Thoracic aorta (tissue), 2 donors: Measurements from ENCODE around the gene A4GALT. TPM values are rescaled to one million over a fixed set of nuclear protein-coding genes. Genes with fewer than 3 reads are reported as not detected.
"Not testable (repeated sequence)": the region's sequence is repeated elsewhere in the genome, so short reads cannot be mapped to it uniquely, and the experiment has no call there.

Source experiments
- ATAC-seq: fragments of 150-250 bp; one replicate; pipeline ENCODE4 v1.8.0; 2017; ENCODE audit warnings: low read depth; ENCODE audit not compliant: insufficient number of reproducible peaks, low FRiP score
- DNase-seq: peaks from one replicate; pipeline ENCODE4 v3.0.0-alpha.2; 2020; ENCODE audit warnings: low spot score
- H3K27ac ChIP-seq, 2 donors: fragments of 200-600 bp; sonication (generic); 1 replicate in 1 of 2; 2 replicates in 1 of 2; pipeline ENCODE4 v1.5.1; 2016; ENCODE audit warnings: mild to moderate bottlenecking in 2 of 2, moderate library complexity in 2 of 2
- H3K27me3 ChIP-seq: fragments of 200-600 bp; sonication (generic); replicated peaks from 2 replicates; pipeline ENCODE4 v1.6.0; 2016; ENCODE audit warnings: mild to moderate bottlenecking; ENCODE audit not compliant: insufficient read depth
- H3K36me3 ChIP-seq: fragments of 200-600 bp; sonication (generic); one replicate; pipeline ENCODE4 v1.5.1; 2016
- H3K4me1 ChIP-seq, 2 donors: fragments of 200-600 bp; sonication (generic); 1 replicate in 1 of 2; 2 replicates in 1 of 2; pipeline versions ENCODE4 v1.5.1 to v1.6.0; 2016; ENCODE audit warnings: low read depth in 2 of 2, mild to moderate bottlenecking in 1 of 2; ENCODE audit not compliant: control insufficient read depth in 1 of 2
- H3K4me3 ChIP-seq: fragments of 200-600 bp; sonication (generic); 2 replicates; pipeline ENCODE4 v1.5.1; 2016; ENCODE audit warnings: mild to moderate bottlenecking
- H3K9me3 ChIP-seq: fragments of 200-600 bp; sonication (generic); 2 replicates; pipeline ENCODE4 v1.5.1; 2016
- total RNA-seq, 2 donors: library from RNA; depleted of rRNA; stranded (reverse); fragments of >200 nt; gene quantifications; one replicate each; pipeline versions ENCODE4 v1.1.0 to v1.2.3, GENCODE V29; 2016
- TF ChIP-seq, protein P1 (sequence below): fragments of 200-600 bp; sonication (generic); IDR thresholded peaks from one replicate; pipeline ENCODE4 v1.5.1; 2019; ENCODE audit warnings: antibody characterized with exemption

A4GALT gene
- total RNA-seq, 2 donors from 2014 or later, result 68.4 to 77.3 TPM

DNA sequence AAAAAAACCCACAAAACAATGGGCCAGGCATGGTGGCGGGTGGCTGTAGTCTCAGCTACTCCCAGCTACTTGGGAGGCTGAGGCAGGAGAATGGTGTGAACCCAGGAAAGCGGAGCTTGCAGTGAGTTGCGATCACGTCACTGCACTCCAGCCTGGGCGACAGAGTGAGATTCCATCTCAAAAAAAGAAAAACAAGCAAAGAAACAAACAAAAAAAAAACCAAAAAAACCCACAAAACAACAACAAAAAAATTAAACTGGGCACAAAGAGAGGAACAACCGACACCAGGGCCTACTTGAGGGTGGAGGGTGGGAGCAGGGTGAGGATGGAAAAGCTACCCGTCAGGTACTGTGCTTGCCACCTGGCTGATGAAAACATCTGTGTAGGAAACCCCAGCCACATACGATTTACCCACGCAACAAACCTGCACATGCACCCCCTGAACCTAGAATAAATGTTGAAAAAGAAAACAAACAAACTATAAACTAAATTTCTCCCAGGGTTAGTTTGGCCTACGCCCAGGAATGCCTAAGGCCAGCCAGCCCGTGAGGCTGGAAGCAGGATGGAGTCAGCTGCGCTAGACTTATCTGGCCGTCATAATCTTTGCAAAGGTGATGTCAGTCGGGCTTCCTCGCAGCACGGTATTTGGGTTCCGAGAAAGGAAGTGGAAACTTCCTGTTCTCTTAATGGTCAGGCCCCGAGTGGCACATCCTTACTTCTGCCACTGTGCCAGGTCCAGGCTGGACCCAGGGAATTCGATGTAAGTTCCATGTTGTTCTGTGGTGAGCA, 49.6 kb downstream of the A4GALT start:
- DNase-seq (no peak), ATAC-seq (no peak)
- TF ChIP-seq, protein P1, sequence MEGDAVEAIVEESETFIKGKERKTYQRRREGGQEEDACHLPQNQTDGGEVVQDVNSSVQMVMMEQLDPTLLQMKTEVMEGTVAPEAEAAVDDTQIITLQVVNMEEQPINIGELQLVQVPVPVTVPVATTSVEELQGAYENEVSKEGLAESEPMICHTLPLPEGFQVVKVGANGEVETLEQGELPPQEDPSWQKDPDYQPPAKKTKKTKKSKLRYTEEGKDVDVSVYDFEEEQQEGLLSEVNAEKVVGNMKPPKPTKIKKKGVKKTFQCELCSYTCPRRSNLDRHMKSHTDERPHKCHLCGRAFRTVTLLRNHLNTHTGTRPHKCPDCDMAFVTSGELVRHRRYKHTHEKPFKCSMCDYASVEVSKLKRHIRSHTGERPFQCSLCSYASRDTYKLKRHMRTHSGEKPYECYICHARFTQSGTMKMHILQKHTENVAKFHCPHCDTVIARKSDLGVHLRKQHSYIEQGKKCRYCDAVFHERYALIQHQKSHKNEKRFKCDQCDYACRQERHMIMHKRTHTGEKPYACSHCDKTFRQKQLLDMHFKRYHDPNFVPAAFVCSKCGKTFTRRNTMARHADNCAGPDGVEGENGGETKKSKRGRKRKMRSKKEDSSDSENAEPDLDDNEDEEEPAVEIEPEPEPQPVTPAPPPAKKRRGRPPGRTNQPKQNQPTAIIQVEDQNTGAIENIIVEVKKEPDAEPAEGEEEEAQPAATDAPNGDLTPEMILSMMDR, result no peak
- peaks cover 16 to 52% of the 10 kb centered on the region in 2 donors for H3K4me1 ChIP-seq
- no peaks in the 10 kb centered on the region for H3K9me3 ChIP-seq
- H3K27ac ChIP-seq, result peak overlapping the region; percentile 34 to 38
- H3K27me3 ChIP-seq, result no peaks in the 10 kb centered on the region
- no peak overlapping the region for H3K4me3 ChIP-seq
- no peaks in the 10 kb centered on the region for H3K36me3 ChIP-seq

DNA sequence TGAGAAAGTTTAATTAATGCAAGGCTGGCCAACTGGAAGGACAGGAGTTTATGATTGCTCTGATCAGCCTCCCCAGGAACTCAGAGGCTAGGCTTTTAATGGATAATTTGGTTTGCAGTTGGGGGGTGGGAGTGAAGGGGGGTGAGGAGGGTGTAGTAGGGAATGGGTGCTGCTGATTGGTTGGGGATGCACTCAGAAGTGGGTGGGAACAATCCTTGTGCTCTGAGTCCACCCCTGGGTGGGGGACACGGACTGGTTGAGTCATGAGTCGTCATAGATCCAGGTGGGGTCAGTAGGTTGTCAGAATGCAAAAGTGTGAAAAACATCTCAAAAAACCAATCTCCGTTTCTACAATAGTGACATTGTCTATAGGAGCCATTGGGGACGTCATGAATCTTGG, 50.6 kb downstream of the A4GALT start:
- ATAC-seq (no peak), DNase-seq (no peak)
- Histone ChIP-seq H3K27me3 (no peaks in the 10 kb centered on the region), H3K27ac (no peak overlapping the region), H3K4me1 (peaks cover 12 to 41% of the 10 kb centered on the region in 2 donors), H3K36me3 (no peaks in the 10 kb centered on the region), H3K4me3 (no peak overlapping the region), H3K9me3 (no peaks in the 10 kb centered on the region)
- TF ChIP-seq, protein P1, result no peak

DNA sequence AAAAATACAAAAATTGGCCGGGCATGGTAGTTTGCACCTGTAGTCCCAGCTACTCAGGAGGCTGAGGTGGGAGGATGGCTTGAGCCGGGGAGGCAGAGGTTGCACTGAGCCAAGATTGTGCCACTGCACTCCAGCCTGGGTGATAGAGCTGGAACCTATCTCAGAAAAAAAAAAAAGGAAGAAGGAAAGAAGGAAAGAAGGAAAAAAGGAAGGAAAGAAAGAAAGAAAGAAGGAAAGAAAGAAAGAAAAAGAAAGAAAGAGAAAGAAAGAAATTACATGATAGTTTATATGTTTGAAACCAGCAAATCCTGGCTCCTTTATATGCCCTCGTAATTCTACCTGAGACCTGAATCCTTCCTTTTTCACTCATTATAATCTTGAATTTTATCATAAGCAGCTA, 54.3 kb downstream of the A4GALT start:
- ATAC-seq, H3K9me3 ChIP-seq, H3K4me3 ChIP-seq, H3K27me3 ChIP-seq, H3K27ac ChIP-seq, DNase-seq, H3K36me3 ChIP-seq: not testable (repeated sequence)
- peaks cover 7 to 22% of the 10 kb centered on the region in 2 donors for H3K4me1 ChIP-seq

DNA sequence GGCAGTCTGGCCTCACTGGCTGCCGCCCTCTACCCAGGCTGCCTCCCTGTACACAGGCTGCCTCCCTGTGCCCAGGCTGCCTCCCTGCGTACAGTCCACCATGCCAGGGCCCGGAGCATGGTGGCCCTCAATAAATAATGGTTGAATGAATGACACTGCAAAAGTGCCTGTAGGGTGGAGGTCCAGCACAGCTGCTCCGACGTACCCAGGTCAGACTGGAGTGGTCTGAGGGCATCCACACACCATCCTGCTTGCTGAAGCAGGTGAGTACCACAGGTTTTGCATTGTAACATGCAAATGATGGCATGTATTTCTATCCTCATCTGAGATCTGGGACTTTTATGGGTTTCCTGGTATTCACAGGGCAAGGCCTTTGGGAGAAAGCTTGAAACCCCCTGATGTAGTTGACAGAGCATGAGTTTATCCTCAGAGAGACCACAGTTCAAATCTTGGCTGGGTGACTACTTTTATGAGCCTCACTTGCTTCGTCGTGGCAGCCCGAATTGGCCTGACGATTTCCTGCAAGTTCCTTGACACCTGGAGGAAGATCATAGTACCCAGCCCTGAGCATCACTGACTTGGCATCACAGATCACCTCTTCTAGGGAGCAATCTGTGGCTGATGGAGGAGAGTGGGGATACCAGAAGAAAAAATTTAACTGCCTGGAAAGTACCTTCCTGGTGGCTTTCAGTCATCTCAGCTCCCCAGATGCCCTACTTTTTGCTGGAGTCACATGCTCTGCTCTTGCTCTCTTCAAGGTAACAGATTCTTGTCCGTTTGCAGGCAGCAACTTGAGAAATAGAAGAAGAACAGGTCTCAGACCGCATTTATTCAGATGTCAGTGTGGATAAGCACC, 55.5 kb downstream of the A4GALT start:
- H3K27me3 ChIP-seq, result no peaks in the 10 kb centered on the region
- TF ChIP-seq, protein P1, result no peak
- H3K36me3 ChIP-seq, result no peaks in the 10 kb centered on the region
- H3K4me3 ChIP-seq, result no peak overlapping the region
- ATAC-seq (no peak), DNase-seq (no peak)
- H3K27ac ChIP-seq, result no peak overlapping the region
- no peaks in the 10 kb centered on the region for H3K9me3 ChIP-seq
- peaks cover 3 to 13% of the 10 kb centered on the region in 2 donors for H3K4me1 ChIP-seq

DNA sequence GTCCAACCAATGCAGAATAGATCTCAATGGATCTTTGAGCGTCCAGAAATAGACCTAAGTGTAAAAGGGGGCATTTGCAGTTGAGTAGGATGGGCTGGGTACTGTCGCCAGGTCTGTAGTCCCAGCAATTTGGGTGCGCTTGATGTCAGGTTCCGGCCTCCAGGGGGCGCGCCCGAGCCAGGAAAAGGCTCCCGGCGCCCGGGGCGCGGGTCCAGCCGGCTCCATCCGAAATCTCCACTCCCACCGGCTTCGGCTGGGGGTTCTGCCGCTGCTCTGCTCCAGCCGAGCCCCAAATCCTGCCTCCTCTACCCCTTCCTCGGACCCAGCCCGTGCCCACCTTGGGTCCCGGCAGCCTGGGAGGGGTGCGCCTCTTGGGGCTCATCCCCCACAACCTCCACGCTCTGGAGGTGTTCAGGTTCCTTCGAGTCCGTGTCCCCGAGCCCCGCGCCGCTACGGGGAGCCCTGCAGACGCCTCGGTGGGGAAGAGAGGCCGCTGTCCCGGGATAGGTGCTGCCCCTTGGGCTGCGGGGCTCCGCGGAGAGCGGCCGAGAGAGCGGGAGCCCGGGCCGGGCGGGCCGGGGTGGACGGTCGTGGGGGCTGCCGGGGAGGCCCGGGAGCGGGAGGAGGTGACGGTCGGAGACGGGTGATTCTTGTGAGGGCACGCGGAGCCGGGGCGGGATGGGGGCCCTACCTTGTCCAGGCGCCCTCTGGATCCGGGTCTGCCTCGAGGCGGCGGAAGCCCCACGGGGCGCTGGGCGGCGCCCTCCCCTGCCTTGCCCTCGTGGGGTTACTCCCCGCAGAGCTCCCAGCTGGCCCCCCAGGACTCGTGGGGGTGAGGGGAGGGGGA, 58.5 kb downstream of the A4GALT start:
- Histone ChIP-seq H3K36me3 (no peaks in the 10 kb centered on the region), H3K4me3 (peak overlapping the region; percentile 83), H3K27me3 (no peaks in the 10 kb centered on the region), H3K27ac (no peak overlapping the region), H3K9me3 (no peaks in the 10 kb centered on the region), H3K4me1 (peaks cover 3 to 7% of the 10 kb centered on the region in 2 donors)
- DNase-seq, result no peak
- TF ChIP-seq, protein P1, result peak; percentile 86
- ATAC-seq, result no peak
